Stimulated activated CD8-positive, alpha-beta memory T cell treated with anti-CD3 and anti-CD28 coated beads, Interleukin-12 subunit alpha, Interleukin-12 subunit beta, amount 100 ng/mL, for 1 hour (primary cell): ENCODE measurements around the gene KRTAP12-2.

Experiments
- DNase-seq: peaks from one replicate; pipeline ENCODE4 v3.0.0-alpha.2; 2020; ENCODE audit warnings: low read depth

KRTAP12-2 gene

GRCh38 chr21:44666401-44667320 is at the start of gene KRTAP12-2:
Gene KRTAP12-2, minus strand, starts transcription at chr21:44666927. Its CDS starts 41 bp downstream, at chr21:44666886.
- no peak for DNase-seq

- DNase-seq = no peak
Measured at GRCh38 chr21:44714905-44715304, 48.2 kb upstream of the KRTAP12-2 start.

- no peak for DNase-seq
Measured at GRCh38 chr21:44713846-44714245, 47.1 kb upstream of the KRTAP12-2 start.

GRCh38 chr21:44713130-44713529 is 46.4 kb upstream of the KRTAP12-2 start:
- DNase-seq = no peak

GRCh38 chr21:44712203-44713028 is 45.7 kb upstream of the KRTAP12-2 start:
- DNase-seq = no peak

- no peak for DNase-seq
Measured at GRCh38 chr21:44711327-44712202, 44.8 kb upstream of the KRTAP12-2 start, which contains the start of gene TSPEAR. Gene TSPEAR, minus strand, starts transcription at chr21:44711572. Its CDS starts 58 bp downstream, at chr21:44711514.

- no peak for DNase-seq
Measured at GRCh38 chr21:44710756-44711326, 44.1 kb upstream of the KRTAP12-2 start.

- no peak for DNase-seq
Measured at GRCh38 chr21:44710294-44710665, 43.6 kb upstream of the KRTAP12-2 start.

- no peak for DNase-seq
Measured at GRCh38 chr21:44709426-44710293, 42.9 kb upstream of the KRTAP12-2 start.

GRCh38 chr21:44708866-44709425 is 42.2 kb upstream of the KRTAP12-2 start:
- no peak for DNase-seq

GRCh38 chr21:44708213-44708865 is 41.6 kb upstream of the KRTAP12-2 start:
- DNase-seq = no peak

GRCh38 chr21:44706706-44707581 is 40.2 kb upstream of the KRTAP12-2 start:
- no peak for DNase-seq

- no peak for DNase-seq
Measured at GRCh38 chr21:44706026-44706705, 39.4 kb upstream of the KRTAP12-2 start.

- no peak for DNase-seq
Measured at GRCh38 chr21:44704636-44705001, 37.9 kb upstream of the KRTAP12-2 start.

GRCh38 chr21:44703731-44704635 is 37.3 kb upstream of the KRTAP12-2 start:
- no peak for DNase-seq

GRCh38 chr21:44702973-44703730 is 36.4 kb upstream of the KRTAP12-2 start:
- no peak for DNase-seq
